Measurements from ENCODE around the gene BPIFB6.

Gene BPIFB6

DNA sequence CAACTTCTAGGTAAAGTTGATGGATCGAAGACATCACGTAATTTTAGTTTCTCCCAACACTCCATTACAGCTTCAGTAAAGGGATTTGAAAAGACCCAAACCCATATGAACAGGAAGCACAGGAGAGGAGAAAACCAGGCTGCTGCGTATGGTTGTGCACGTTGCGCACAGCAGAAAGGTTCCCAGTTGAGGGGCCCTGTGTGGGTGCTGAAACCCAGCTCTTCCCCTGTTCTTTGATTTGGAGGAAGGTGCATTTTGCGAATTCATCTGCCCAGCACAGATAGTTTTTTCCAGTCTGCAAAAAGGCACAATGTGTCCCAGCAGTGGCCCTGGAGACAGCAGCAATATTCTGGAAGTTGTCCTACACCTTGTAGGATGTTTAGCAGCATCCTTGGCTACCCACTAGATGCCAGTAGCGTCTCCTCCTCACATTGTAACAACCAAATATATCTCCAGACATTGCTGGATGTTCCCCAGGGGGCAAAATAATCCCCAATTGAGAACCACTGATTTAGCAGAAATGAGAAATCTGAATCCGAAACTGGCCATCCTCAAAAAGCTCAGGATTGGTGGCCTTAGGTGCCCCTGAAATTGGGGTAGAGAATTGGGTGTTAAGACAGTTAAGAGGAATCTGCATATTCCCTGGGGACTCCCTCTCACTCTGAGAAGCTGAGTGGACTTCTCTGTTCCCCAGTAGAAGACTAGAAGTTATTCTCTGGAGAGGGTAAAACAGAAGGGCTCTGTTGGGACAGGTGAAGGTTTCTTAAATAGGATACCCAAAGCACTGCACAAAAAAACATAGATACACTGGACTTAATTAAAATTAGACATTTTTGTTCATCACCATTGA lies 39.4 kb upstream of the BPIFB6 start:
- ChIA-PET CTCF (interaction anchor here (0.6 to 1.0 kb wide), 2 partner anchors 47 to 90 kb away, joined by 3 to 4 read pairs; no protein-coding TSS in a partner anchor), POLR2A (no interaction called here)
- TF ChIP-seq ZSCAN23 (tag by site-specific recombination; IDR thresholded peaks at IDR 0.05) (no peak), ZNF416 (tag by site-specific recombination; IDR thresholded peaks at IDR 0.05) (no peak), ZNF621 (tag by site-specific recombination; IDR thresholded peaks at IDR 0.05) (no peak), ZNF791 (tag by site-specific recombination; IDR thresholded peaks at IDR 0.05) (no peak), KLF8 (tag by site-specific recombination; IDR thresholded peaks at IDR 0.05) (no peak), ZNF600 (tag by site-specific recombination; IDR thresholded peaks at IDR 0.05) (no peak), ZNF747 (tag by site-specific recombination; IDR thresholded peaks at IDR 0.05) (no peak), ZNF626 (tag by site-specific recombination; IDR thresholded peaks at IDR 0.05) (no peak), FEZF1 (tag by site-specific recombination; IDR thresholded peaks at IDR 0.05) (no peak), ZNF132 (tag by site-specific recombination; IDR thresholded peaks at IDR 0.05; ENCODE audit: borderline replicate concordance) (no peak), ZNF112 (tag by site-specific recombination; IDR thresholded peaks at IDR 0.05) (no peak)
- TF ChIP-seq, protein P1, sequence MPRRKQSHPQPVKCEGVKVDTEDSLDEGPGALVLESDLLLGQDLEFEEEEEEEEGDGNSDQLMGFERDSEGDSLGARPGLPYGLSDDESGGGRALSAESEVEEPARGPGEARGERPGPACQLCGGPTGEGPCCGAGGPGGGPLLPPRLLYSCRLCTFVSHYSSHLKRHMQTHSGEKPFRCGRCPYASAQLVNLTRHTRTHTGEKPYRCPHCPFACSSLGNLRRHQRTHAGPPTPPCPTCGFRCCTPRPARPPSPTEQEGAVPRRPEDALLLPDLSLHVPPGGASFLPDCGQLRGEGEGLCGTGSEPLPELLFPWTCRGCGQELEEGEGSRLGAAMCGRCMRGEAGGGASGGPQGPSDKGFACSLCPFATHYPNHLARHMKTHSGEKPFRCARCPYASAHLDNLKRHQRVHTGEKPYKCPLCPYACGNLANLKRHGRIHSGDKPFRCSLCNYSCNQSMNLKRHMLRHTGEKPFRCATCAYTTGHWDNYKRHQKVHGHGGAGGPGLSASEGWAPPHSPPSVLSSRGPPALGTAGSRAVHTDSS (tag by site-specific recombination; IDR thresholded peaks at IDR 0.05), result no peak
- TF ChIP-seq, protein P2, sequence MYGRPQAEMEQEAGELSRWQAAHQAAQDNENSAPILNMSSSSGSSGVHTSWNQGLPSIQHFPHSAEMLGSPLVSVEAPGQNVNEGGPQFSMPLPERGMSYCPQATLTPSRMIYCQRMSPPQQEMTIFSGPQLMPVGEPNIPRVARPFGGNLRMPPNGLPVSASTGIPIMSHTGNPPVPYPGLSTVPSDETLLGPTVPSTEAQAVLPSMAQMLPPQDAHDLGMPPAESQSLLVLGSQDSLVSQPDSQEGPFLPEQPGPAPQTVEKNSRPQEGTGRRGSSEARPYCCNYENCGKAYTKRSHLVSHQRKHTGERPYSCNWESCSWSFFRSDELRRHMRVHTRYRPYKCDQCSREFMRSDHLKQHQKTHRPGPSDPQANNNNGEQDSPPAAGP (tag by site-specific recombination; IDR thresholded peaks at IDR 0.05), result no peak
- H3K4me3 ChIP-seq (ENCODE audit: low read depth, low read length), result no peak overlapping the region
- H3K9me3 ChIP-seq (ENCODE audit: control insufficient read depth, insufficient read depth, low read depth, low read length), result no peaks in the 10 kb centered on the region
- H3K36me3 ChIP-seq (ENCODE audit: control insufficient read depth in 2 of 2, insufficient read depth in 1 of 2, low read length in 2 of 2), result no peaks in the 10 kb centered on the region
- no peaks in the 10 kb centered on the region for H3K4me1 ChIP-seq (ENCODE audit: control insufficient read depth, insufficient read depth, low read length)
- no peak overlapping the region for H3K27ac ChIP-seq (ENCODE audit: extremely low read depth, low read depth, low read length)

DNA sequence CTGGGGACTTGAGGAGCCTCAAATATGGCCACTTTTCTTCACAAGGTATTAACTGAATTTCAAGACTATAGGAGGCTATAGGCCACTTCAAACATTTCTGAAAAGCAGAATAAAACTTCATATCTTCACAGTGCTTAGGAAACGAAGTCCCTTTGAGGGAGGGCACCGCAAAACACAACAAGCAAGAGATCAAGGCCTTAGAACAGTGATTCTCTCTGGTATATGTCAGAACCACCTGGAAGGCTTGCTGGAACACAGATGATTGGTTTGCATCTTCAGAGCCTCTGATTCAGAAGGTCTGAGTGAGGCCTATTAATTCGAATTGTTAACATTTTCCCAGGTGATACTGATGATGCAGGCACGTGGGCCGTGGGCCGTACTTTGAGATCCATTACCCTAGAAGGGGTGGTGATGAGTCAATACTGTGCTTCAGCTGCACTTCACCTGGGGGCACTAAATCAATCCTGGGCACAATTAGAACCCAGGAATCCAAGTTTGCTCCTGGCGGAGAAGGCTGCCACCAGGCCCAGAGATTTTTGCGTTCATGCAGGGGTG lies 37.9 kb upstream of the BPIFB6 start:
- Histone ChIP-seq H3K4me3 (ENCODE audit: low read depth, low read length) (no peak overlapping the region), H3K36me3 (ENCODE audit: control insufficient read depth in 2 of 2, insufficient read depth in 1 of 2, low read length in 2 of 2) (no peaks in the 10 kb centered on the region), H3K4me1 (ENCODE audit: control insufficient read depth, insufficient read depth, low read length) (no peaks in the 10 kb centered on the region), H3K9me3 (ENCODE audit: control insufficient read depth, insufficient read depth, low read depth, low read length) (no peaks in the 10 kb centered on the region), H3K27ac (ENCODE audit: extremely low read depth, low read depth, low read length) (no peak overlapping the region)
- POLR2A ChIA-PET, result no interaction called here
- CTCF ChIA-PET, result interaction anchor here (0.6 to 0.8 kb wide), 2 partner anchors 81 to 114 kb away, joined by 3 read pairs; no protein-coding TSS in a partner anchor
- TF ChIP-seq, protein P3, sequence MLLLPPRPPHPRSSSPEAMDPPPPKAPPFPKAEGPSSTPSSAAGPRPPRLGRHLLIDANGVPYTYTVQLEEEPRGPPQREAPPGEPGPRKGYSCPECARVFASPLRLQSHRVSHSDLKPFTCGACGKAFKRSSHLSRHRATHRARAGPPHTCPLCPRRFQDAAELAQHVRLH (tag by site-specific recombination; IDR thresholded peaks at IDR 0.05), result no peak
- TF ChIP-seq TRIM28 (IDR thresholded peaks at IDR 0.05; ENCODE audit: borderline replicate concordance, low read length) (no peak), ZNF274 (IDR thresholded peaks at IDR 0.05; ENCODE audit: low read length) (no peak), ZNF274 (tag by site-specific recombination; IDR thresholded peaks at IDR 0.05; ENCODE audit: borderline replicate concordance) (no peak), GLIS2 (tag by site-specific recombination; IDR thresholded peaks at IDR 0.05) (no peak), ZNF335 (tag by site-specific recombination; conservative IDR thresholded peaks at IDR 0.05) (no peak), ZNF626 (tag by site-specific recombination; IDR thresholded peaks at IDR 0.05) (no peak), ZNF610 (tag by site-specific recombination; IDR thresholded peaks at IDR 0.05; ENCODE audit: borderline replicate concordance) (no peak)
- TF ChIP-seq, protein P4, sequence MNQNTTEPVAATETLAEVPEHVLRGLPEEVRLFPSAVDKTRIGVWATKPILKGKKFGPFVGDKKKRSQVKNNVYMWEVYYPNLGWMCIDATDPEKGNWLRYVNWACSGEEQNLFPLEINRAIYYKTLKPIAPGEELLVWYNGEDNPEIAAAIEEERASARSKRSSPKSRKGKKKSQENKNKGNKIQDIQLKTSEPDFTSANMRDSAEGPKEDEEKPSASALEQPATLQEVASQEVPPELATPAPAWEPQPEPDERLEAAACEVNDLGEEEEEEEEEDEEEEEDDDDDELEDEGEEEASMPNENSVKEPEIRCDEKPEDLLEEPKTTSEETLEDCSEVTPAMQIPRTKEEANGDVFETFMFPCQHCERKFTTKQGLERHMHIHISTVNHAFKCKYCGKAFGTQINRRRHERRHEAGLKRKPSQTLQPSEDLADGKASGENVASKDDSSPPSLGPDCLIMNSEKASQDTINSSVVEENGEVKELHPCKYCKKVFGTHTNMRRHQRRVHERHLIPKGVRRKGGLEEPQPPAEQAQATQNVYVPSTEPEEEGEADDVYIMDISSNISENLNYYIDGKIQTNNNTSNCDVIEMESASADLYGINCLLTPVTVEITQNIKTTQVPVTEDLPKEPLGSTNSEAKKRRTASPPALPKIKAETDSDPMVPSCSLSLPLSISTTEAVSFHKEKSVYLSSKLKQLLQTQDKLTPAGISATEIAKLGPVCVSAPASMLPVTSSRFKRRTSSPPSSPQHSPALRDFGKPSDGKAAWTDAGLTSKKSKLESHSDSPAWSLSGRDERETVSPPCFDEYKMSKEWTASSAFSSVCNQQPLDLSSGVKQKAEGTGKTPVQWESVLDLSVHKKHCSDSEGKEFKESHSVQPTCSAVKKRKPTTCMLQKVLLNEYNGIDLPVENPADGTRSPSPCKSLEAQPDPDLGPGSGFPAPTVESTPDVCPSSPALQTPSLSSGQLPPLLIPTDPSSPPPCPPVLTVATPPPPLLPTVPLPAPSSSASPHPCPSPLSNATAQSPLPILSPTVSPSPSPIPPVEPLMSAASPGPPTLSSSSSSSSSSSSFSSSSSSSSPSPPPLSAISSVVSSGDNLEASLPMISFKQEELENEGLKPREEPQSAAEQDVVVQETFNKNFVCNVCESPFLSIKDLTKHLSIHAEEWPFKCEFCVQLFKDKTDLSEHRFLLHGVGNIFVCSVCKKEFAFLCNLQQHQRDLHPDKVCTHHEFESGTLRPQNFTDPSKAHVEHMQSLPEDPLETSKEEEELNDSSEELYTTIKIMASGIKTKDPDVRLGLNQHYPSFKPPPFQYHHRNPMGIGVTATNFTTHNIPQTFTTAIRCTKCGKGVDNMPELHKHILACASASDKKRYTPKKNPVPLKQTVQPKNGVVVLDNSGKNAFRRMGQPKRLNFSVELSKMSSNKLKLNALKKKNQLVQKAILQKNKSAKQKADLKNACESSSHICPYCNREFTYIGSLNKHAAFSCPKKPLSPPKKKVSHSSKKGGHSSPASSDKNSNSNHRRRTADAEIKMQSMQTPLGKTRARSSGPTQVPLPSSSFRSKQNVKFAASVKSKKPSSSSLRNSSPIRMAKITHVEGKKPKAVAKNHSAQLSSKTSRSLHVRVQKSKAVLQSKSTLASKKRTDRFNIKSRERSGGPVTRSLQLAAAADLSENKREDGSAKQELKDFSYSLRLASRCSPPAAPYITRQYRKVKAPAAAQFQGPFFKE (tag by site-specific recombination; IDR thresholded peaks at IDR 0.05; ENCODE audit: borderline replicate concordance), result no peak
- TF ChIP-seq, protein P5, sequence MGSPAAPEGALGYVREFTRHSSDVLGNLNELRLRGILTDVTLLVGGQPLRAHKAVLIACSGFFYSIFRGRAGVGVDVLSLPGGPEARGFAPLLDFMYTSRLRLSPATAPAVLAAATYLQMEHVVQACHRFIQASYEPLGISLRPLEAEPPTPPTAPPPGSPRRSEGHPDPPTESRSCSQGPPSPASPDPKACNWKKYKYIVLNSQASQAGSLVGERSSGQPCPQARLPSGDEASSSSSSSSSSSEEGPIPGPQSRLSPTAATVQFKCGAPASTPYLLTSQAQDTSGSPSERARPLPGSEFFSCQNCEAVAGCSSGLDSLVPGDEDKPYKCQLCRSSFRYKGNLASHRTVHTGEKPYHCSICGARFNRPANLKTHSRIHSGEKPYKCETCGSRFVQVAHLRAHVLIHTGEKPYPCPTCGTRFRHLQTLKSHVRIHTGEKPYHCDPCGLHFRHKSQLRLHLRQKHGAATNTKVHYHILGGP (tag by site-specific recombination; IDR thresholded peaks at IDR 0.05), result no peak
- TF ChIP-seq, protein P6, sequence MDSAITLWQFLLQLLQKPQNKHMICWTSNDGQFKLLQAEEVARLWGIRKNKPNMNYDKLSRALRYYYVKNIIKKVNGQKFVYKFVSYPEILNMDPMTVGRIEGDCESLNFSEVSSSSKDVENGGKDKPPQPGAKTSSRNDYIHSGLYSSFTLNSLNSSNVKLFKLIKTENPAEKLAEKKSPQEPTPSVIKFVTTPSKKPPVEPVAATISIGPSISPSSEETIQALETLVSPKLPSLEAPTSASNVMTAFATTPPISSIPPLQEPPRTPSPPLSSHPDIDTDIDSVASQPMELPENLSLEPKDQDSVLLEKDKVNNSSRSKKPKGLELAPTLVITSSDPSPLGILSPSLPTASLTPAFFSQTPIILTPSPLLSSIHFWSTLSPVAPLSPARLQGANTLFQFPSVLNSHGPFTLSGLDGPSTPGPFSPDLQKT (IDR thresholded peaks at IDR 0.05; ENCODE audit: borderline replicate concordance, low read depth, low read length), result no peak
